ENCODE results near the gene DEAF1.
"Not testable (repeated sequence)": the region's sequence is repeated elsewhere in the genome, so short reads cannot be mapped to it uniquely, and the experiment has no call there.

DEAF1 gene

GRCh38 chr11:694563-695287 is at the start of gene DEAF1:
Gene DEAF1 (minus strand): TSS chr11:695222. CDS start chr11:695047, 175 bp downstream.
- DNase-seq: peak; percentile 94

- DNase-seq: no peak
Observed at GRCh38 chr11:742571-743201, 47.7 kb upstream of the DEAF1 start.

- DNase-seq: no peak
Observed at GRCh38 chr11:742156-742546, 47.1 kb upstream of the DEAF1 start.

GRCh38 chr11:737899-738298 is 42.9 kb upstream of the DEAF1 start:
- DNase-seq: not testable (repeated sequence)

- DNase-seq: no peak
Observed at GRCh38 chr11:737366-737765, 42.3 kb upstream of the DEAF1 start.

GRCh38 chr11:734541-734940 is 39.5 kb upstream of the DEAF1 start:
- not testable (repeated sequence) for DNase-seq

GRCh38 chr11:733072-733471 is 38.0 kb upstream of the DEAF1 start:
- DNase-seq: no peak

GRCh38 chr11:729492-730074 is 34.6 kb upstream of the DEAF1 start:
- no peak for DNase-seq

- DNase-seq: no peak
Observed at GRCh38 chr11:728901-729491, 34.0 kb upstream of the DEAF1 start.

GRCh38 chr11:727859-728748 is 33.1 kb upstream of the DEAF1 start:
- no peak for DNase-seq

- no peak for DNase-seq
Observed at GRCh38 chr11:727281-727701, 32.3 kb upstream of the DEAF1 start.

- DNase-seq: peak; percentile 46
Observed at GRCh38 chr11:726278-727220, 31.5 kb upstream of the DEAF1 start.

GRCh38 chr11:725624-726202 is 30.7 kb upstream of the DEAF1 start:
- DNase-seq: no peak

- DNase-seq: no peak
Observed at GRCh38 chr11:724778-725386, 29.9 kb upstream of the DEAF1 start.

- no peak for DNase-seq
Observed at GRCh38 chr11:724049-724777, 29.2 kb upstream of the DEAF1 start.

- DNase-seq: peak; percentile 39
Observed at GRCh38 chr11:723120-723883, 28.3 kb upstream of the DEAF1 start.

GRCh38 chr11:722346-722811 is 27.4 kb upstream of the DEAF1 start:
- DNase-seq: no peak

- no peak for DNase-seq
Observed at GRCh38 chr11:721741-722345, 26.8 kb upstream of the DEAF1 start.
